PFSK-1 (cell line): Measurements from ENCODE around the gene PHRF1.

Experiments
- POLR2AphosphoS5 ChIP-seq: IDR thresholded peaks from 2 replicates; pipeline ENCODE4 v1.6.1; 2012; ENCODE audit warnings: low read depth, mild to moderate bottlenecking, control low read depth, low read length, moderate library complexity
- TAF1 ChIP-seq: IDR thresholded peaks from 2 replicates; pipeline ENCODE4 v1.6.1; 2012; ENCODE audit warnings: low read length, control low read depth, borderline replicate concordance; ENCODE audit not compliant: insufficient read depth

- TF ChIP-seq POLR2AphosphoS5 (no peak), TAF1 (no peak)
Measured at GRCh38 chr11:537622-538430, 38.4 kb upstream of the PHRF1 start.
